Coronary artery (tissue), 2 donors: ENCODE measurements around the gene COIL.

Experiments used
- DNase-seq: peaks from one replicate; pipeline ENCODE4 v3.0.0-alpha.2; 2017; ENCODE audit warnings: low spot score
- H3K27ac ChIP-seq, 2 donors: fragments of 200-600 bp; sonication (generic); one replicate each; pipeline ENCODE4 v1.5.1; 2016 to 2019
- H3K4me3 ChIP-seq: fragments of 200-600 bp; sonication (generic); 2 replicates; pipeline ENCODE4 v1.5.1; 2016; ENCODE audit warnings: mild to moderate bottlenecking, moderate library complexity
- TF ChIP-seq, protein P1 (sequence below): fragments of 200-600 bp; sonication (generic); IDR thresholded peaks from one replicate; pipeline ENCODE4 v1.5.1; 2019; ENCODE audit warnings: antibody characterized with exemption

The COIL gene, protein sequence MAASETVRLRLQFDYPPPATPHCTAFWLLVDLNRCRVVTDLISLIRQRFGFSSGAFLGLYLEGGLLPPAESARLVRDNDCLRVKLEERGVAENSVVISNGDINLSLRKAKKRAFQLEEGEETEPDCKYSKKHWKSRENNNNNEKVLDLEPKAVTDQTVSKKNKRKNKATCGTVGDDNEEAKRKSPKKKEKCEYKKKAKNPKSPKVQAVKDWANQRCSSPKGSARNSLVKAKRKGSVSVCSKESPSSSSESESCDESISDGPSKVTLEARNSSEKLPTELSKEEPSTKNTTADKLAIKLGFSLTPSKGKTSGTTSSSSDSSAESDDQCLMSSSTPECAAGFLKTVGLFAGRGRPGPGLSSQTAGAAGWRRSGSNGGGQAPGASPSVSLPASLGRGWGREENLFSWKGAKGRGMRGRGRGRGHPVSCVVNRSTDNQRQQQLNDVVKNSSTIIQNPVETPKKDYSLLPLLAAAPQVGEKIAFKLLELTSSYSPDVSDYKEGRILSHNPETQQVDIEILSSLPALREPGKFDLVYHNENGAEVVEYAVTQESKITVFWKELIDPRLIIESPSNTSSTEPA

DNA sequence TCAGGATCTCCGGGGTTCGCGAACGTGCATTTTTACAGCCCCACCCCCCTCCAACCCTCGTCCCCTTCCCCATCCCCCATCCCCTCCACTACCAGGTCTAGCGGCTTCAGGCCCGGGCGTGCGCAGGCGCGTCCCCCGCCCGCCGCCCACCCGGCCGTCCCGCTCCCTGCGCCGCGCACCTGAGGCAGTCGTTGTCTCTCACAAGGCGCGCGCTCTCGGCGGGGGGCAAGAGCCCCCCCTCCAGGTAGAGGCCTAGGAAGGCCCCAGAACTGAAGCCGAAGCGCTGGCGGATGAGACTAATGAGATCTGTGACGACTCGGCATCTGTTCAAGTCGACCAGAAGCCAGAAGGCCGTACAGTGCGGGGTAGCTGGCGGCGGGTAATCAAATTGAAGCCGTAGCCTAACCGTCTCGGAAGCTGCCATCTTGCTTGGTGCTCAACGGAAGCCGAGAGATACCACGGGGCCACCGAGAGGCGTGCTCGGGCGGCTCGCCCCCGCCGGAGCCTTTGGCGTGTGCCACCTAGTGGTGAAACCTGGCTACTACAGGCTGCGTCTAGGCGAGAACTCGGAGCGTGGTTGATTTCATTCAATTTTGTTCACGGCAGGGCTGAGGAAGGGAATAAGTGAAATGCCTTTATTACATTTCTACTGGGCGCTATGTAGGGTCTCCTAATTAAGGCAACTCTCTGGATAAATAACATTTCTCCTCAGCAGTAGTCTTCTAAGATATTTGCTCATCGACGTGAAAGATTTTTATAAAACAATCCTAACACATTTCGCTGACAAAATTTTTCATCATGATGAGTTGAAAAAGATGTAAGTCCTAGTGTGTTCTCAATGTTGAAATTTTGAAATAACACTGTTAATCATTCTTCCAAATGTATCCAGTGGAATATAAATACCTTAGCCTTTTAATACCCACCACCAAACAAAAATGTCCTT is at the start of gene COIL:
Gene COIL (minus strand): TSS at position 455 of the 943 bp plus-strand sequence. CDS start 31 bp downstream, at position 424.
- H3K27ac ChIP-seq = peak within 1 kb of the TSS; percentile 85 to 90
- TF ChIP-seq, protein P1, sequence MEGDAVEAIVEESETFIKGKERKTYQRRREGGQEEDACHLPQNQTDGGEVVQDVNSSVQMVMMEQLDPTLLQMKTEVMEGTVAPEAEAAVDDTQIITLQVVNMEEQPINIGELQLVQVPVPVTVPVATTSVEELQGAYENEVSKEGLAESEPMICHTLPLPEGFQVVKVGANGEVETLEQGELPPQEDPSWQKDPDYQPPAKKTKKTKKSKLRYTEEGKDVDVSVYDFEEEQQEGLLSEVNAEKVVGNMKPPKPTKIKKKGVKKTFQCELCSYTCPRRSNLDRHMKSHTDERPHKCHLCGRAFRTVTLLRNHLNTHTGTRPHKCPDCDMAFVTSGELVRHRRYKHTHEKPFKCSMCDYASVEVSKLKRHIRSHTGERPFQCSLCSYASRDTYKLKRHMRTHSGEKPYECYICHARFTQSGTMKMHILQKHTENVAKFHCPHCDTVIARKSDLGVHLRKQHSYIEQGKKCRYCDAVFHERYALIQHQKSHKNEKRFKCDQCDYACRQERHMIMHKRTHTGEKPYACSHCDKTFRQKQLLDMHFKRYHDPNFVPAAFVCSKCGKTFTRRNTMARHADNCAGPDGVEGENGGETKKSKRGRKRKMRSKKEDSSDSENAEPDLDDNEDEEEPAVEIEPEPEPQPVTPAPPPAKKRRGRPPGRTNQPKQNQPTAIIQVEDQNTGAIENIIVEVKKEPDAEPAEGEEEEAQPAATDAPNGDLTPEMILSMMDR = peak; percentile 97
- DNase-seq = peak; percentile 91
- peak within 1 kb of the TSS; percentile 95 for H3K4me3 ChIP-seq

DNA sequence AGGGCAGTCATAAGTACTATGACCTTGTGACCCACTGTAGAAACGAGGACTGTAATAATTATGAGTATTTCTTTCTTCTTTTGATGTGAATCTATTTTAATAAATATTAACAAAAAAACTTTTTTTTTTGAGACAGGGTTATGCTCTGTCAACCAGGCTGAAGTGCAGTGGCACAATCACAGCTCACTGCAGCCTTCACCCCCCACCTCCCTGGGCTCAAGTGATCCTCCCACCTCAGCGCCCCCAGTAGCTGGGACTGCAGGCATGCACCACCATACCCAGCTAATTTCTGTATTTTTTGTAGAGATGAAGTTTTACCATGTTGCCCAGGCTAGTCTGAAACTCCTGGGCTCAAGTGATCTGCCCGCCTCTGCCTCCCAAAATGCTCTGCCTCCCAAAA is 49.6 kb upstream of the COIL start:
- TF ChIP-seq, protein P1 = no peak
- no peak for DNase-seq
- Histone ChIP-seq H3K4me3 (no peak overlapping the region), H3K27ac (no peak overlapping the region)

DNA sequence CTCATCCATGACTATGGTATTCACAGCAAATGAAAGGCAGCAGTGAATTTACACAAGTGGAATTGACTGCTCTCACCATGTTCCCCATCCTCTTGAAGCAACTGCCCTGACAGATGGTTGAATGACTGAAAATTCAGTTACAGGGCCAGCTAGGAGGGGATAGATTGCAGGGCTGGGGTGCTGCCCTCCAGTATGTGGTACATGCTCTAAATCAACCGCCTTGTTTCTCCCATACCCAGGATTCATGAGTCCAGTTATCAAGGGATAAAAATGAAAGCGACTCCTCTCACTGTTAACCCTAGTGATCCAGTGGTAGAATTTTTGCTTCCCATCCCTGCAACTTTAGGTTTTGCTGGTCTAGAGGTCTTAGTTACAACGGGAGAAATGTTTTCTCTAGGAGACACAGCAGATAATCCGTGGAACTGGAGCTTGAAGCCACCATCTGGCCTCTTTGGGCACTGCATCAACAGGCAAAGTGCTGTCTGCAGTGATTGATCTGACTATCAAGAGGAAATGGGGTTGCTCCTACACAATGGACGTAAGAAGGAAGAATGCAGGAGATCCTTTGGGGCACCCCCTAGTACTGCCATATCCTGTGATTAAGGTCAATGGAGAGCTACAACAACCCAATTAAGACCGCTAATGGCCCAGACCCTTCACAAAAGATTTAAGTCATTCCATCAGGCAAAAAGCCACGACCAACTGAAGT is 49.0 kb upstream of the COIL start:
- Histone ChIP-seq H3K27ac (no peak overlapping the region), H3K4me3 (no peak overlapping the region)
- TF ChIP-seq, protein P1 = peak; percentile 52
- no peak for DNase-seq

DNA sequence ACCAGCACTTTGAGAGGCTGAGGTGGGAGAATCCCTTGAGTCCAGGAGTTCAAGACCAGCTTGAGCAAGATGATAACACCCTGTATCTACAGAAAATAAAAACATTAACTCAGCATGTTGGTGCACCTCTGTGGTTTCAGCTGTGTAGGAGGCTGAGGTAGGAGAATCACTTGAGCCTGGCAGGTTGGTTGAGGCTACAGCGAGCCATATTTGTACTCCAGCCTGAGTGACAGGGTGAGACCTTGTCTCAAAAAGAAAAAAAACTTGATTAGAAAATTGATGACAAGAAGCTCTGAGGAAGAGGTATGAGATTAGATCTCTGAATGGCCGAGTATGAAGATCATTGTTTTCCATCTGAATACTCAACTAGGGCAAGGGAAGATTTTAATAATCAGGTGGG is 48.1 kb upstream of the COIL start:
- DNase-seq = no peak
- Histone ChIP-seq H3K27ac (no peak overlapping the region), H3K4me3 (no peak overlapping the region)
- TF ChIP-seq, protein P1 = no peak

DNA sequence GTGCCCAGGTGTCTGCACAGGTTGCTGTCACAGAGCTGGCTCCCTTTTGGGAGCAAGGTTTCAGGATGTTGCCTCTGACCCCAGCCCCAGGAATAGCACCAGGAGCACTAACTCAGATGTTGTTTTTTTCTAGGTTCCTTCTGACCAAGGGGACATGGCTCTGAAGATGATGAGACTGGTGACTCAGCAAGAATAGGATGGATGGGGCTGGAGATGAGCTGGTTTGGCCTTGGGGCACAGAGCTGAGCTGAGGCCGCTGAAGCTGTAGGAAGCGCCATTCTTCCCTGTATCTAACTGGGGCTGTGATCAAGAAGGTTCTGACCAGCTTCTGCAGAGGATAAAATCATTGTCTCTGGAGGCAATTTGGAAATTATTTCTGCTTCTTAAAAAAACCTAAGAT is 45.2 kb upstream of the COIL start:
- H3K27ac ChIP-seq = no peak overlapping the region
- TF ChIP-seq, protein P1 = no peak

DNA sequence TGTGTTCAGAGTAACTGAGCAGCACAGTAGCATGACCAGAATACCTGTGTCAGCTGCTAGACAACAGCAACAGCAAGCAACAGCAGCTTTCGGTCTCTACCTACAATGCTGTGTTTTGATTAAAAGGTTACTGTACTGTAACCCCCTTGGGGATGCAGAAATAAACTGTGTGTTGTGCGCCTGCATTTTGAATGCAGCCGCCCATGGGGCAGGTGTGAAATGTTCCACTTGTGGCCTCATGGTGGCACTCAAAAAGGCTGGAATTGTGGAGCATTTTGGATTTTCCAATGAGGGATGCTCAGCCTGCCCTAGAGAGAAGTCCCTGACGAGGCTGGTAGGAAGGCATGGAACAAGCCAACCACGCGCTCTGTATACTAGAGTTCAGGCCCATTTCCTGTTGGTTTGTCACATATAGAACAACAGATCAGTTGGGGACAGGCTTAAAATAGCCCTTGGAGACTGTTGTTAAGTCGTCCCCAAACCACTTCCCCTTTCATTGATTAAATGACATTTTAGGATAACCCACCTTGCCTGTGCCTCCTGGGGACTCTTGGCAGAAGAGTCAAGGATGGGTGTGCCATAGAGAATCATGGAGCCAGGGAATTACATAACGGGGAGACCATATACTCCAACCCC is 44.2 kb upstream of the COIL start:
- Histone ChIP-seq H3K4me3 (no peak overlapping the region), H3K27ac (no peak overlapping the region)
- DNase-seq = peak; percentile 21
- TF ChIP-seq, protein P1 = no peak

More for the DNA sequence above, 45.2 kb upstream of the COIL start:
- DNase-seq = no peak
- H3K4me3 ChIP-seq = no peak overlapping the region
